Activated CD8-positive, alpha-beta T cell treated with anti-CD3 and anti-CD28 coated beads, Interleukin-2, amount 10 ng/mL, durations not matched to agents 7 days and 5 days (primary cell): Measurements from ENCODE around the gene ACSL3. TPM values are rescaled to one million over a fixed set of nuclear protein-coding genes. Genes with fewer than 3 reads are reported as not detected.

Source experiments
- ATAC-seq: fragments of 150-1000 bp; cut with Tn5 transposase; one replicate; pipeline ENCODE4 v1.10.0; 2021; ENCODE audit warnings: moderate library complexity
- CTCF ChIA-PET: fragments of 350-600 bp; sonication (Branson Sonifier 250); formaldehyde crosslinking; loops from one replicate; lab custom pipeline; 2021; ENCODE audit warnings: antibody characterized with exemption; lab: Charles Lee
- POLR2A ChIA-PET: fragments of 350-600 bp; sonication (Branson Sonifier 250); formaldehyde crosslinking; loops from one replicate; lab custom pipeline; 2021; ENCODE audit warnings: antibody characterized with exemption; lab: Charles Lee
- DNase-seq: peaks from one replicate; pipeline ENCODE4 v3.0.0-alpha.2; 2020
- H3K27ac Mint-ChIP-seq: one replicate; pipeline ENCODE4 v1.8.0; 2021; ENCODE audit warnings: mild to moderate bottlenecking, mixed read lengths
- H3K27me3 Mint-ChIP-seq: one replicate; pipeline ENCODE4 v1.8.0; 2021; ENCODE audit warnings: low read depth, mixed read lengths
- H3K36me3 Mint-ChIP-seq: one replicate; pipeline ENCODE4 v1.8.0; 2021; ENCODE audit warnings: low read depth, mixed read lengths
- H3K4me1 Mint-ChIP-seq: one replicate; pipeline ENCODE4 v1.8.0; 2021; ENCODE audit warnings: low read depth, mixed read lengths
- H3K4me3 Mint-ChIP-seq: one replicate; pipeline ENCODE4 v1.8.0; 2021; ENCODE audit warnings: mild to moderate bottlenecking, mixed read lengths
- H3K9me3 Mint-ChIP-seq: one replicate; pipeline ENCODE4 v1.8.0; 2022; ENCODE audit warnings: mixed read lengths; ENCODE audit not compliant: insufficient read depth
- total RNA-seq, 2 experiments: library from RNA; stranded (reverse); gene quantifications; one replicate each; pipeline ENCODE4 v1.2.3, GENCODE V29; 2021

Gene ACSL3
- total RNA-seq, 2 experiments from 2014 or later: 46.5 to 54.6 TPM

GRCh38 chr2:222887124-222887523 is 26.3 kb downstream of the ACSL3 start:
- H3K27ac Mint-ChIP-seq: no peak overlapping the region
- POLR2A ChIA-PET: no interaction called here
- no peak for DNase-seq
- H3K36me3 Mint-ChIP-seq: peaks cover 2% of the 10 kb centered on the region
- H3K9me3 Mint-ChIP-seq: no peaks in the 10 kb centered on the region
- CTCF ChIA-PET: no interaction called here
- no peak overlapping the region for H3K4me3 Mint-ChIP-seq
- no peak for ATAC-seq
- no peaks in the 10 kb centered on the region for H3K4me1 Mint-ChIP-seq
- no peaks in the 10 kb centered on the region for H3K27me3 Mint-ChIP-seq

- Mint-ChIP-seq H3K9me3 (no peaks in the 10 kb centered on the region), H3K4me1 (no peaks in the 10 kb centered on the region), H3K4me3 (no peak overlapping the region), H3K27me3 (no peaks in the 10 kb centered on the region), H3K36me3 (peaks cover 2% of the 10 kb centered on the region), H3K27ac (no peak overlapping the region)
- ATAC-seq (no peak), DNase-seq (no peak)
- ChIA-PET POLR2A (no interaction called here), CTCF (interaction anchor here (2.2 kb wide), 1 partner anchor 27 kb away, joined by 6 read pairs; no protein-coding TSS in a partner anchor)
Measured at GRCh38 chr2:222888716-222889115, 27.9 kb downstream of the ACSL3 start.

GRCh38 chr2:222891890-222892289 is 31.1 kb downstream of the ACSL3 start:
- POLR2A ChIA-PET: interaction anchor here (0.6 kb wide), 1 partner anchor 17 kb away, joined by 3 read pairs; no protein-coding TSS in a partner anchor
- DNase-seq (no peak), ATAC-seq (no peak)
- CTCF ChIA-PET: interaction anchor here (1.1 to 1.8 kb wide), 3 partner anchors 11 to 196 kb away, joined by 3 to 5 read pairs (median 3); no protein-coding TSS in a partner anchor
- H3K4me3 Mint-ChIP-seq: no peak overlapping the region
- no peaks in the 10 kb centered on the region for H3K9me3 Mint-ChIP-seq
- H3K36me3 Mint-ChIP-seq: peaks cover 4% of the 10 kb centered on the region
- no peak overlapping the region for H3K27ac Mint-ChIP-seq
- no peaks in the 10 kb centered on the region for H3K27me3 Mint-ChIP-seq
- H3K4me1 Mint-ChIP-seq: no peaks in the 10 kb centered on the region

GRCh38 chr2:222892321-222892720 is 31.5 kb downstream of the ACSL3 start:
- DNase-seq: no peak
- CTCF ChIA-PET: interaction anchor here (1.8 kb wide), 1 partner anchor 11 kb away, joined by 5 read pairs; no protein-coding TSS in a partner anchor
- no peak overlapping the region for H3K27ac Mint-ChIP-seq
- no peak overlapping the region for H3K4me3 Mint-ChIP-seq
- no peaks in the 10 kb centered on the region for H3K4me1 Mint-ChIP-seq
- POLR2A ChIA-PET: interaction anchor here (0.6 kb wide), 1 partner anchor 16 kb away, joined by 3 read pairs; no protein-coding TSS in a partner anchor
- H3K9me3 Mint-ChIP-seq: no peaks in the 10 kb centered on the region
- H3K36me3 Mint-ChIP-seq: peaks cover 4% of the 10 kb centered on the region
- H3K27me3 Mint-ChIP-seq: no peaks in the 10 kb centered on the region
- no peak for ATAC-seq

GRCh38 chr2:222892761-222893160 is 31.9 kb downstream of the ACSL3 start:
- POLR2A ChIA-PET: interaction anchor here (0.6 kb wide), 1 partner anchor 16 kb away, joined by 3 read pairs; no protein-coding TSS in a partner anchor

GRCh38 chr2:222893716-222894115 is 32.9 kb downstream of the ACSL3 start:
- ATAC-seq (no peak), DNase-seq (no peak)
- ChIA-PET CTCF (interaction anchor here (1.2 to 1.4 kb wide), 2 partner anchors 9 to 22 kb away, joined by 3 to 6 read pairs; no protein-coding TSS in a partner anchor), POLR2A (no interaction called here)
- Mint-ChIP-seq H3K27ac (no peak overlapping the region), H3K27me3 (no peaks in the 10 kb centered on the region), H3K9me3 (no peaks in the 10 kb centered on the region), H3K4me3 (no peak overlapping the region), H3K4me1 (no peaks in the 10 kb centered on the region), H3K36me3 (peaks cover 5% of the 10 kb centered on the region)

More at GRCh38 chr2:222892761-222893160, 31.9 kb downstream of the ACSL3 start:
- CTCF ChIA-PET: interaction anchor here (1.8 kb wide), 1 partner anchor 10 kb away, joined by 5 read pairs; no protein-coding TSS in a partner anchor
- Mint-ChIP-seq H3K4me1 (no peaks in the 10 kb centered on the region), H3K9me3 (no peaks in the 10 kb centered on the region), H3K27ac (no peak overlapping the region), H3K4me3 (no peak overlapping the region), H3K36me3 (peaks cover 4% of the 10 kb centered on the region), H3K27me3 (no peaks in the 10 kb centered on the region)
- DNase-seq (no peak), ATAC-seq (no peak)

GRCh38 chr2:222895144-222895543 is 34.3 kb downstream of the ACSL3 start:
- ChIA-PET CTCF (interaction anchor here (1.4 kb wide), 1 partner anchor 20 kb away, joined by 3 read pairs; no protein-coding TSS in a partner anchor), POLR2A (no interaction called here)
- Mint-ChIP-seq H3K27me3 (no peaks in the 10 kb centered on the region), H3K36me3 (peaks cover 5% of the 10 kb centered on the region), H3K4me3 (no peak overlapping the region), H3K9me3 (no peaks in the 10 kb centered on the region), H3K27ac (no peak overlapping the region), H3K4me1 (peaks cover 1% of the 10 kb centered on the region)
- no peak for ATAC-seq
- DNase-seq: no peak

- Mint-ChIP-seq H3K27me3 (no peaks in the 10 kb centered on the region), H3K4me1 (peaks cover 4% of the 10 kb centered on the region), H3K9me3 (no peaks in the 10 kb centered on the region), H3K27ac (no peak overlapping the region), H3K4me3 (no peak overlapping the region), H3K36me3 (peaks cover 5% of the 10 kb centered on the region)
- POLR2A ChIA-PET: no interaction called here
- no peak for ATAC-seq
- DNase-seq: no peak
- CTCF ChIA-PET: no interaction called here
Measured at GRCh38 chr2:222897898-222898297, 37.1 kb downstream of the ACSL3 start.

GRCh38 chr2:222899413-222900181 is 38.8 kb downstream of the ACSL3 start:
- Mint-ChIP-seq H3K27ac (no peak overlapping the region), H3K9me3 (no peaks in the 10 kb centered on the region), H3K27me3 (no peaks in the 10 kb centered on the region), H3K4me1 (peaks cover 4% of the 10 kb centered on the region), H3K4me3 (no peak overlapping the region), H3K36me3 (peaks cover 7% of the 10 kb centered on the region)
- ChIA-PET POLR2A (no interaction called here), CTCF (interaction anchor here (0.8 to 1.2 kb wide), 5 partner anchors 102 to 207 kb away, joined by 3 to 4 read pairs (median 3); no protein-coding TSS in a partner anchor)
- ATAC-seq: no peak
- no peak for DNase-seq

- DNase-seq (no peak), ATAC-seq (no peak)
- H3K4me3 Mint-ChIP-seq: no peak overlapping the region
- POLR2A ChIA-PET: no interaction called here
- CTCF ChIA-PET: interaction anchor here (0.8 to 1.7 kb wide), 6 partner anchors 10 to 210 kb away, joined by 3 to 6 read pairs (median 3); no protein-coding TSS in a partner anchor
- no peaks in the 10 kb centered on the region for H3K27me3 Mint-ChIP-seq
- peaks cover 4% of the 10 kb centered on the region for H3K4me1 Mint-ChIP-seq
- peaks cover 5% of the 10 kb centered on the region for H3K36me3 Mint-ChIP-seq
- H3K9me3 Mint-ChIP-seq: no peaks in the 10 kb centered on the region
- no peak overlapping the region for H3K27ac Mint-ChIP-seq
Measured at GRCh38 chr2:222900354-222900753, 39.5 kb downstream of the ACSL3 start.

GRCh38 chr2:222902660-222903059 is 41.8 kb downstream of the ACSL3 start:
- ATAC-seq (no peak), DNase-seq (no peak)
- Mint-ChIP-seq H3K9me3 (no peaks in the 10 kb centered on the region), H3K4me1 (peaks cover 4% of the 10 kb centered on the region), H3K36me3 (peaks cover 15% of the 10 kb centered on the region), H3K27ac (no peak overlapping the region), H3K4me3 (no peak overlapping the region), H3K27me3 (no peaks in the 10 kb centered on the region)
- CTCF ChIA-PET: interaction anchor here (0.7 to 2.8 kb wide), 22 partner anchors 9 to 585 kb away, joined by 3 to 38 read pairs (median 4); no protein-coding TSS in a partner anchor
- POLR2A ChIA-PET: no interaction called here
